GM21717 (cell line): ENCODE results near the gene OR10G8.

Experiments
- ATAC-seq: cut with Tn5 transposase; IDR thresholded peaks from one replicate; pipeline ENCODE4 v1.9.1; 2021; ENCODE audit warnings: mild to moderate bottlenecking, moderate library complexity; ENCODE audit not compliant: unreplicated experiment

The OR10G8 gene

GRCh38 chr11:124075841-124076651, 49.4 kb downstream of the OR10G8 start:
- no peak for ATAC-seq

DNA sequence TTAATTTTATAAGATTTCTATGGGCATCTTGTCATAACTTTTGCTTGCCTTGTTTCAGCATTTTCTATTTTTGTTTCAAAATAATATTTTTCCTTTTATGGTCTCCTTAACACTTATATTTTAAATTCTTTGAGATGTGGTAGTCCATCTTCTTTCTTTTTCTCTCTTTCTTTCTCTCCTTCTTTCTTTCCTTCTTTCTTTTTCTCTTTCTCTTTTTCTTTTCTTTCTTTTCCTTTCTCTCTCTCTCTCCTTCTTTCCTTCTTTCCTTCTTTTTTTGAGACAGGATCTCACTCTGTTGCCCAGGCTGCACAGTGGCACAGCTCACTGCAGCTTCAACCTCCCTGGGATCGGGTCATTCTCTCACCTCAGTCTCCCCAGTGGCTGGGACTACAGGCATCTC, 50.7 kb downstream of the OR10G8 start:
- ATAC-seq = no peak

- ATAC-seq = no peak
These were observed 52.0 kb downstream of the OR10G8 start for GRCh38 chr11:124078591-124078990.

DNA sequence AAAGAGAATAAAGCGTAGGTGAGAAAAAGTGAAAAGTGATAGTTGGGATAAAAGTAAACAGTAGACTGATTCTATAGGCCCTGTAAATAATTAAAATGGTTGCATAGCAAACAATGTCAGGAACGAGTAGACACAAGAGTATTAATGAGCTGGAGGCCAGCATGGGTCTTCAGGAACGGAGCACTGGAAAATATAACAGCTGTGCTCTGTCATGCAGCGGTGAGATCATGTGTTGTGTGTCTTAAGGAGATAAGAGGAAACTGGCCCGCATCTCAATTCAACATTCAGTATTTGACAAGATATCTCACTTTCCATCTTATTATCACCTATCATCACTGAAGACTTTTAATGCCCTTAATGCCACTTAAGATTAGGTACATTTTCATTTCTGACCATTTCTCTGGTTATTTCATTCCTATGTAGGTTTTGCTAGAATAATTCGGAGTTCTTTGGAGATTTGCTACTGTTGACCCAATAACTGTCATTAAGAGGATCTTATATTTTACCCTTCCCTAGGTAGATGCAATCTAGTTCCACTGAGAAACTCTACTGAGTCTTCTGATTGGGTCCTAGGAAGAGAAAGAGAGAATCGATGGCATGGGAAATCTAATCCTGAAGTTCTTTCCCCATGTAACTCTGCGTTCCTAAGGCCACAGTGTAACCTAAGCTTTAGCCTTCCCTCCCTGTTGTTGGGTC, 53.2 kb downstream of the OR10G8 start:
- ATAC-seq = no peak
